ENCODE results near the gene TMEM220. TPM values are rescaled to one million over a fixed set of nuclear protein-coding genes. Genes with fewer than 3 reads are reported as not detected.

The TMEM220 gene
- total and polyA plus RNA-seq, 9 of the 15 experiments (the other 6 are each of a cell fraction or from before 2014, with no cell fraction given) = not detected

- H3K4me2 ChIP-seq (ENCODE audit: insufficient read depth, low read length) = no peak overlapping the region
- intact Hi-C loops (cut with micrococcal nuclease) = no loop called here
- TF ChIP-seq MYNN (IDR thresholded peaks at IDR 0.05) (no peak), MYNN (CRISPR knock-in tag; IDR thresholded peaks at IDR 0.05) (no peak), SOX6 (IDR thresholded peaks at IDR 0.05) (no peak), ZKSCAN8 (CRISPR knock-in tag; IDR thresholded peaks at IDR 0.05) (no peak), MEF2D (tag; conservative IDR thresholded peaks at IDR 0.05; ENCODE audit: low read depth) (no peak), ZNF551 (CRISPR knock-in tag; IDR thresholded peaks at IDR 0.05) (no peak), FIP1L1 (IDR thresholded peaks at IDR 0.05; ENCODE audit: low read depth, low read length, poor library complexity, severe bottlenecking) (no peak), ZNF830 (CRISPR knock-in tag; IDR thresholded peaks at IDR 0.05) (no peak), GABPB1 (CRISPR knock-in tag; IDR thresholded peaks at IDR 0.05) (no peak), HNRNPLL (IDR thresholded peaks at IDR 0.05; ENCODE audit: low read depth, low read length, poor library complexity, severe bottlenecking) (no peak), NR2C1 (IDR thresholded peaks at IDR 0.05) (no peak), NR2C1 (tag; IDR thresholded peaks at IDR 0.05) (no peak), THRA (IDR thresholded peaks at IDR 0.05) (no peak), FOXP4 (CRISPR knock-in tag; IDR thresholded peaks at IDR 0.05; ENCODE audit: borderline replicate concordance) (no peak)
- H3K36me3 ChIP-seq (ENCODE audit: control insufficient read depth, insufficient read depth, low read length) = no peaks in the 10 kb centered on the region
- no peak overlapping the region for H2AFZ ChIP-seq (ENCODE audit: low read depth, low read length)
- H3K9ac ChIP-seq (ENCODE audit: insufficient read depth in 1 of 2, low read depth in 2 of 2, low read length in 2 of 2) = no peak overlapping the region
- DNase-seq (ENCODE audit: extremely low read depth in 1 of 4, low spot score in 3 of 4) (no peak), ATAC-seq (no peak), FAIRE-seq (no peak)
- no peaks in the 10 kb centered on the region for H3K79me2 ChIP-seq (ENCODE audit: control insufficient read depth, insufficient read depth, low read length)
- H4K20me1 ChIP-seq (replicated peaks; ENCODE audit: control insufficient read depth, insufficient read depth, low read length) = no peaks in the 10 kb centered on the region
- WGBS (ENCODE audit: insufficient coverage, low coverage, missing lambda C conversion rate) = 2% methylated on average over 5 of the region's 5 CpGs
- in situ Hi-C loops (cut with MboI) = no loop called here
- H3K9me3 ChIP-seq (replicated peaks; ENCODE audit: control insufficient read depth, insufficient read depth, low read depth, low read length) = no peaks in the 10 kb centered on the region
- no peak overlapping the region for H3K4me3 ChIP-seq
- no peak overlapping the region for H3K27ac ChIP-seq (ENCODE audit: extremely low read depth, low read depth, low read length)
- H3K27me3 ChIP-seq (ENCODE audit: control insufficient read depth in 2 of 2, insufficient read depth in 2 of 2, low read length in 2 of 2) = no peaks in the 10 kb centered on the region
- ChIA-PET CTCF (ENCODE audit: low intra/inter-chr PET ratio) (no interaction called here), POLR2A (no interaction called here)
- H3K9me1 ChIP-seq (ENCODE audit: control insufficient read depth, insufficient read depth, low read length) = no peaks in the 10 kb centered on the region
- no peaks in the 10 kb centered on the region for H3K4me1 ChIP-seq (replicated peaks in 1 of 2; ENCODE audit: control insufficient read depth in 2 of 2, insufficient read depth in 2 of 2, low read length in 2 of 2)
- BruUV-seq (replicated peaks) = no TSS peak
Measured at GRCh38 chr17:10775740-10776356, 46.0 kb upstream of the TMEM220 start.

Measured in K562 (cell line).